ENCODE data around the gene SACM1L. TPM values are rescaled to one million over a fixed set of nuclear protein-coding genes. Genes with fewer than 3 reads are reported as not detected.

Gene SACM1L
- total RNA-seq, 1 experiment from 2014 or later, result 79.6 TPM

DNA sequence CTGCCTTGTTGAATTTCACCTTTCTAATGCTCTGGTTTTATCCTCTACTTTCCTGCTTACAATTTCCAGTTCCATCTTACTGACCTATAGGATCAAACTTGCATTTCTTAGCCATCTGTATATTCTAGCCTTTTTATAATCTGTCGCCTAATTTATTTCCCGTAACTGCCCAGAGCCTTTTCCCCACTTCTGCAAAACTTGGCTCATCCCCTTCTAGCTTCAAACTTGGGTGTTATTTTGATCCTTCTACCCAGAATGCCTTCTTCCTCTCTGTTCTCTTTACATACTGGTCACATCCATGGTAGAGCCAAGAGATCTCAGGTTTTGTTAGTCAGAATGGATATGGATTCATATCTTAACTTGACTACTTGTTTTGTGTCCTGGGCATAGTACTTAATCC, 2.6 kb downstream of the SACM1L start:
- no peak for ATAC-seq

DNA sequence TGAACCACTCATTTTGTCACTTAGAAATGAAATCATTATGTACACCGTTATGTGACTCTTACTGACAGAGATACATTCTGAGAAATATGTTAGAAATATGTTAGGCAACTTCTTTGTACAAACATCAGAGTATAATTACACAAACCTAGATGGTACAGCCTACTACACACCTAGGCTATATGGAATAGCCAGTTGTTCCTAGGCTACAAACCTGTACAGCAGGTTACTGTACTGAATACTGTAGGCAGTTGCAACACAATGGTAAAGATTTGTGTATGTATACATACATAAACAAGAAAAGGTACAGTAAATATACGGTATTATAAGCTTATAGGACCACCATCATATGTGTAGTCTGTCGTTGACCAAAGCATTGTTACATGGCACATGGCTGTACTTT, 3.7 kb downstream of the SACM1L start:
- no peak for DNase-seq (ENCODE audit: low spot score)
- 0 out of 2 replicates have a peak overlapping the region, but pooled peaks have one; percentile 84 for H3K4me3 Mint-ChIP-seq
- H3K27me3 Mint-ChIP-seq (ENCODE audit: low read depth), result peaks cover 4% of the 10 kb centered on the region
- 0 out of 2 replicates have a peak overlapping the region, but pooled peaks have one; percentile 47 for H3K27ac Mint-ChIP-seq
- H3K9me3 Mint-ChIP-seq, result no peaks in the 10 kb centered on the region
- TF ChIP-seq, protein P1, sequence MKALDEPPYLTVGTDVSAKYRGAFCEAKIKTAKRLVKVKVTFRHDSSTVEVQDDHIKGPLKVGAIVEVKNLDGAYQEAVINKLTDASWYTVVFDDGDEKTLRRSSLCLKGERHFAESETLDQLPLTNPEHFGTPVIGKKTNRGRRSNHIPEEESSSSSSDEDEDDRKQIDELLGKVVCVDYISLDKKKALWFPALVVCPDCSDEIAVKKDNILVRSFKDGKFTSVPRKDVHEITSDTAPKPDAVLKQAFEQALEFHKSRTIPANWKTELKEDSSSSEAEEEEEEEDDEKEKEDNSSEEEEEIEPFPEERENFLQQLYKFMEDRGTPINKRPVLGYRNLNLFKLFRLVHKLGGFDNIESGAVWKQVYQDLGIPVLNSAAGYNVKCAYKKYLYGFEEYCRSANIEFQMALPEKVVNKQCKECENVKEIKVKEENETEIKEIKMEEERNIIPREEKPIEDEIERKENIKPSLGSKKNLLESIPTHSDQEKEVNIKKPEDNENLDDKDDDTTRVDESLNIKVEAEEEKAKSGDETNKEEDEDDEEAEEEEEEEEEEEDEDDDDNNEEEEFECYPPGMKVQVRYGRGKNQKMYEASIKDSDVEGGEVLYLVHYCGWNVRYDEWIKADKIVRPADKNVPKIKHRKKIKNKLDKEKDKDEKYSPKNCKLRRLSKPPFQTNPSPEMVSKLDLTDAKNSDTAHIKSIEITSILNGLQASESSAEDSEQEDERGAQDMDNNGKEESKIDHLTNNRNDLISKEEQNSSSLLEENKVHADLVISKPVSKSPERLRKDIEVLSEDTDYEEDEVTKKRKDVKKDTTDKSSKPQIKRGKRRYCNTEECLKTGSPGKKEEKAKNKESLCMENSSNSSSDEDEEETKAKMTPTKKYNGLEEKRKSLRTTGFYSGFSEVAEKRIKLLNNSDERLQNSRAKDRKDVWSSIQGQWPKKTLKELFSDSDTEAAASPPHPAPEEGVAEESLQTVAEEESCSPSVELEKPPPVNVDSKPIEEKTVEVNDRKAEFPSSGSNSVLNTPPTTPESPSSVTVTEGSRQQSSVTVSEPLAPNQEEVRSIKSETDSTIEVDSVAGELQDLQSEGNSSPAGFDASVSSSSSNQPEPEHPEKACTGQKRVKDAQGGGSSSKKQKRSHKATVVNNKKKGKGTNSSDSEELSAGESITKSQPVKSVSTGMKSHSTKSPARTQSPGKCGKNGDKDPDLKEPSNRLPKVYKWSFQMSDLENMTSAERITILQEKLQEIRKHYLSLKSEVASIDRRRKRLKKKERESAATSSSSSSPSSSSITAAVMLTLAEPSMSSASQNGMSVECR (CRISPR knock-in tag; IDR thresholded peaks at IDR 0.05; ENCODE audit: borderline replicate concordance), result no peak
- no peak for TF ChIP-seq NR1H2 (CRISPR knock-in tag; IDR thresholded peaks at IDR 0.05)
- no peak for TF ChIP-seq ZNF423 (CRISPR knock-in tag; IDR thresholded peaks at IDR 0.05)
- TF ChIP-seq, protein P2, sequence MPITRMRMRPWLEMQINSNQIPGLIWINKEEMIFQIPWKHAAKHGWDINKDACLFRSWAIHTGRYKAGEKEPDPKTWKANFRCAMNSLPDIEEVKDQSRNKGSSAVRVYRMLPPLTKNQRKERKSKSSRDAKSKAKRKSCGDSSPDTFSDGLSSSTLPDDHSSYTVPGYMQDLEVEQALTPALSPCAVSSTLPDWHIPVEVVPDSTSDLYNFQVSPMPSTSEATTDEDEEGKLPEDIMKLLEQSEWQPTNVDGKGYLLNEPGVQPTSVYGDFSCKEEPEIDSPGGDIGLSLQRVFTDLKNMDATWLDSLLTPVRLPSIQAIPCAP (CRISPR knock-in tag; IDR thresholded peaks at IDR 0.05), result no peak
- TF ChIP-seq, protein P3, sequence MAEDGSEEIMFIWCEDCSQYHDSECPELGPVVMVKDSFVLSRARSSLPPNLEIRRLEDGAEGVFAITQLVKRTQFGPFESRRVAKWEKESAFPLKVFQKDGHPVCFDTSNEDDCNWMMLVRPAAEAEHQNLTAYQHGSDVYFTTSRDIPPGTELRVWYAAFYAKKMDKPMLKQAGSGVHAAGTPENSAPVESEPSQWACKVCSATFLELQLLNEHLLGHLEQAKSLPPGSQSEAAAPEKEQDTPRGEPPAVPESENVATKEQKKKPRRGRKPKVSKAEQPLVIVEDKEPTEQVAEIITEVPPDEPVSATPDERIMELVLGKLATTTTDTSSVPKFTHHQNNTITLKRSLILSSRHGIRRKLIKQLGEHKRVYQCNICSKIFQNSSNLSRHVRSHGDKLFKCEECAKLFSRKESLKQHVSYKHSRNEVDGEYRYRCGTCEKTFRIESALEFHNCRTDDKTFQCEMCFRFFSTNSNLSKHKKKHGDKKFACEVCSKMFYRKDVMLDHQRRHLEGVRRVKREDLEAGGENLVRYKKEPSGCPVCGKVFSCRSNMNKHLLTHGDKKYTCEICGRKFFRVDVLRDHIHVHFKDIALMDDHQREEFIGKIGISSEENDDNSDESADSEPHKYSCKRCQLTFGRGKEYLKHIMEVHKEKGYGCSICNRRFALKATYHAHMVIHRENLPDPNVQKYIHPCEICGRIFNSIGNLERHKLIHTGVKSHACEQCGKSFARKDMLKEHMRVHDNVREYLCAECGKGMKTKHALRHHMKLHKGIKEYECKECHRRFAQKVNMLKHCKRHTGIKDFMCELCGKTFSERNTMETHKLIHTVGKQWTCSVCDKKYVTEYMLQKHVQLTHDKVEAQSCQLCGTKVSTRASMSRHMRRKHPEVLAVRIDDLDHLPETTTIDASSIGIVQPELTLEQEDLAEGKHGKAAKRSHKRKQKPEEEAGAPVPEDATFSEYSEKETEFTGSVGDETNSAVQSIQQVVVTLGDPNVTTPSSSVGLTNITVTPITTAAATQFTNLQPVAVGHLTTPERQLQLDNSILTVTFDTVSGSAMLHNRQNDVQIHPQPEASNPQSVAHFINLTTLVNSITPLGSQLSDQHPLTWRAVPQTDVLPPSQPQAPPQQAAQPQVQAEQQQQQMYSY (CRISPR knock-in tag; IDR thresholded peaks at IDR 0.05), result no peak
- TF ChIP-seq, protein P4, sequence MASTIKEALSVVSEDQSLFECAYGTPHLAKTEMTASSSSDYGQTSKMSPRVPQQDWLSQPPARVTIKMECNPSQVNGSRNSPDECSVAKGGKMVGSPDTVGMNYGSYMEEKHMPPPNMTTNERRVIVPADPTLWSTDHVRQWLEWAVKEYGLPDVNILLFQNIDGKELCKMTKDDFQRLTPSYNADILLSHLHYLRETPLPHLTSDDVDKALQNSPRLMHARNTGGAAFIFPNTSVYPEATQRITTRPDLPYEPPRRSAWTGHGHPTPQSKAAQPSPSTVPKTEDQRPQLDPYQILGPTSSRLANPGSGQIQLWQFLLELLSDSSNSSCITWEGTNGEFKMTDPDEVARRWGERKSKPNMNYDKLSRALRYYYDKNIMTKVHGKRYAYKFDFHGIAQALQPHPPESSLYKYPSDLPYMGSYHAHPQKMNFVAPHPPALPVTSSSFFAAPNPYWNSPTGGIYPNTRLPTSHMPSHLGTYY (CRISPR knock-in tag; IDR thresholded peaks at IDR 0.05), result no peak
- POLR2A ChIA-PET, result no interaction called here
- H3K4me1 Mint-ChIP-seq, result peaks cover 60% of the 10 kb centered on the region
- peaks cover 19% of the 10 kb centered on the region for H3K36me3 Mint-ChIP-seq
- ATAC-seq, result no peak
- CTCF ChIA-PET, result no interaction called here

More for the DNA sequence above, 2.6 kb downstream of the SACM1L start:
- H3K27me3 Mint-ChIP-seq (ENCODE audit: low read depth), result peaks cover 4% of the 10 kb centered on the region
- H3K27ac Mint-ChIP-seq, result peak overlapping the region; percentile 13; the same call in 1 of the 2 replicates
- H3K36me3 Mint-ChIP-seq, result peaks cover 19% of the 10 kb centered on the region
- H3K9me3 Mint-ChIP-seq, result no peaks in the 10 kb centered on the region
- CTCF ChIA-PET, result interaction anchor here (1.0 kb wide), 1 partner anchor 32 kb away, joined by 5 read pairs; no protein-coding TSS in a partner anchor
- H3K4me3 Mint-ChIP-seq, result peak overlapping the region; percentile 84
- DNase-seq (ENCODE audit: low spot score), result no peak
- POLR2A ChIA-PET, result no interaction called here
- H3K4me1 Mint-ChIP-seq, result peaks cover 58% of the 10 kb centered on the region
- no peak for TF ChIP-seq PRRX2 (CRISPR knock-in tag; IDR thresholded peaks at IDR 0.05)
- TF ChIP-seq, protein P5, sequence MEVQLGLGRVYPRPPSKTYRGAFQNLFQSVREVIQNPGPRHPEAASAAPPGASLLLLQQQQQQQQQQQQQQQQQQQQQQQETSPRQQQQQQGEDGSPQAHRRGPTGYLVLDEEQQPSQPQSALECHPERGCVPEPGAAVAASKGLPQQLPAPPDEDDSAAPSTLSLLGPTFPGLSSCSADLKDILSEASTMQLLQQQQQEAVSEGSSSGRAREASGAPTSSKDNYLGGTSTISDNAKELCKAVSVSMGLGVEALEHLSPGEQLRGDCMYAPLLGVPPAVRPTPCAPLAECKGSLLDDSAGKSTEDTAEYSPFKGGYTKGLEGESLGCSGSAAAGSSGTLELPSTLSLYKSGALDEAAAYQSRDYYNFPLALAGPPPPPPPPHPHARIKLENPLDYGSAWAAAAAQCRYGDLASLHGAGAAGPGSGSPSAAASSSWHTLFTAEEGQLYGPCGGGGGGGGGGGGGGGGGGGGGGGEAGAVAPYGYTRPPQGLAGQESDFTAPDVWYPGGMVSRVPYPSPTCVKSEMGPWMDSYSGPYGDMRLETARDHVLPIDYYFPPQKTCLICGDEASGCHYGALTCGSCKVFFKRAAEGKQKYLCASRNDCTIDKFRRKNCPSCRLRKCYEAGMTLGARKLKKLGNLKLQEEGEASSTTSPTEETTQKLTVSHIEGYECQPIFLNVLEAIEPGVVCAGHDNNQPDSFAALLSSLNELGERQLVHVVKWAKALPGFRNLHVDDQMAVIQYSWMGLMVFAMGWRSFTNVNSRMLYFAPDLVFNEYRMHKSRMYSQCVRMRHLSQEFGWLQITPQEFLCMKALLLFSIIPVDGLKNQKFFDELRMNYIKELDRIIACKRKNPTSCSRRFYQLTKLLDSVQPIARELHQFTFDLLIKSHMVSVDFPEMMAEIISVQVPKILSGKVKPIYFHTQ (CRISPR knock-in tag; IDR thresholded peaks at IDR 0.05), result no peak
- TF ChIP-seq ZNF416 (CRISPR knock-in tag; IDR thresholded peaks at IDR 0.05), result no peak
- TF ChIP-seq RORB (CRISPR knock-in tag; IDR thresholded peaks at IDR 0.05), result no peak
- no peak for TF ChIP-seq ZNF317 (CRISPR knock-in tag; IDR thresholded peaks at IDR 0.05; ENCODE audit: borderline replicate concordance, low read depth)
- no peak for TF ChIP-seq MXD4 (CRISPR knock-in tag; IDR thresholded peaks at IDR 0.05; ENCODE audit: borderline replicate concordance)
- TF ChIP-seq, protein P6, sequence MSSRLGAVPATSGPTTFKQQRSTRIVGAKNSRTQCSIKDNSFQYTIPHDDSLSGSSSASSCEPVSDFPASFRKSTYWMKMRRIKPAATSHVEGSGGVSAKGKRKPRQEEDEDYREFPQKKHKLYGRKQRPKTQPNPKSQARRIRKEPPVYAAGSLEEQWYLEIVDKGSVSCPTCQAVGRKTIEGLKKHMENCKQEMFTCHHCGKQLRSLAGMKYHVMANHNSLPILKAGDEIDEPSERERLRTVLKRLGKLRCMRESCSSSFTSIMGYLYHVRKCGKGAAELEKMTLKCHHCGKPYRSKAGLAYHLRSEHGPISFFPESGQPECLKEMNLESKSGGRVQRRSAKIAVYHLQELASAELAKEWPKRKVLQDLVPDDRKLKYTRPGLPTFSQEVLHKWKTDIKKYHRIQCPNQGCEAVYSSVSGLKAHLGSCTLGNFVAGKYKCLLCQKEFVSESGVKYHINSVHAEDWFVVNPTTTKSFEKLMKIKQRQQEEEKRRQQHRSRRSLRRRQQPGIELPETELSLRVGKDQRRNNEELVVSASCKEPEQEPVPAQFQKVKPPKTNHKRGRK (CRISPR knock-in tag; IDR thresholded peaks at IDR 0.05; ENCODE audit: borderline replicate concordance), result no peak
- no peak for TF ChIP-seq KAT7 (CRISPR knock-in tag; IDR thresholded peaks at IDR 0.05; ENCODE audit: borderline replicate concordance)
- TF ChIP-seq EMX1 (CRISPR knock-in tag; IDR thresholded peaks at IDR 0.05), result no peak
- no peak for TF ChIP-seq ZNF396 (CRISPR knock-in tag; IDR thresholded peaks at IDR 0.05; ENCODE audit: borderline replicate concordance)
- TF ChIP-seq, protein P7, sequence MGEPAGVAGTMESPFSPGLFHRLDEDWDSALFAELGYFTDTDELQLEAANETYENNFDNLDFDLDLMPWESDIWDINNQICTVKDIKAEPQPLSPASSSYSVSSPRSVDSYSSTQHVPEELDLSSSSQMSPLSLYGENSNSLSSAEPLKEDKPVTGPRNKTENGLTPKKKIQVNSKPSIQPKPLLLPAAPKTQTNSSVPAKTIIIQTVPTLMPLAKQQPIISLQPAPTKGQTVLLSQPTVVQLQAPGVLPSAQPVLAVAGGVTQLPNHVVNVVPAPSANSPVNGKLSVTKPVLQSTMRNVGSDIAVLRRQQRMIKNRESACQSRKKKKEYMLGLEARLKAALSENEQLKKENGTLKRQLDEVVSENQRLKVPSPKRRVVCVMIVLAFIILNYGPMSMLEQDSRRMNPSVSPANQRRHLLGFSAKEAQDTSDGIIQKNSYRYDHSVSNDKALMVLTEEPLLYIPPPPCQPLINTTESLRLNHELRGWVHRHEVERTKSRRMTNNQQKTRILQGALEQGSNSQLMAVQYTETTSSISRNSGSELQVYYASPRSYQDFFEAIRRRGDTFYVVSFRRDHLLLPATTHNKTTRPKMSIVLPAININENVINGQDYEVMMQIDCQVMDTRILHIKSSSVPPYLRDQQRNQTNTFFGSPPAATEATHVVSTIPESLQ (CRISPR knock-in tag; IDR thresholded peaks at IDR 0.05), result no peak
- no peak for TF ChIP-seq TEAD1 (CRISPR knock-in tag; IDR thresholded peaks at IDR 0.05)
- no peak for TF ChIP-seq ZNF671 (CRISPR knock-in tag; IDR thresholded peaks at IDR 0.05)
